GM13976 (cell line): ENCODE results near the gene KLB.

Experiments
- DNase-seq: peaks from one replicate; pipeline ENCODE4 v3.0.0; 2012; ENCODE audit warnings: low spot score
- in situ Hi-C: fragments of 300-500 bp; cut with MboI; formaldehyde crosslinking; loops from one replicate; pipeline ENCODE4 v1.12.0; 2022; ENCODE audit warnings: low sequenced_read_pairs, mixed read lengths, inconsistent platforms; ENCODE audit not compliant: unreplicated experiment
- TF ChIP-seq, protein P1 (sequence below): IDR thresholded peaks from 2 replicates; pipeline ENCODE4 v1.5.1; 2012; ENCODE audit warnings: borderline replicate concordance, mild to moderate bottlenecking; ENCODE audit not compliant: insufficient read depth; ENCODE audit errors: extremely low read depth, missing control alignments, control extremely low read depth

Gene KLB

DNA sequence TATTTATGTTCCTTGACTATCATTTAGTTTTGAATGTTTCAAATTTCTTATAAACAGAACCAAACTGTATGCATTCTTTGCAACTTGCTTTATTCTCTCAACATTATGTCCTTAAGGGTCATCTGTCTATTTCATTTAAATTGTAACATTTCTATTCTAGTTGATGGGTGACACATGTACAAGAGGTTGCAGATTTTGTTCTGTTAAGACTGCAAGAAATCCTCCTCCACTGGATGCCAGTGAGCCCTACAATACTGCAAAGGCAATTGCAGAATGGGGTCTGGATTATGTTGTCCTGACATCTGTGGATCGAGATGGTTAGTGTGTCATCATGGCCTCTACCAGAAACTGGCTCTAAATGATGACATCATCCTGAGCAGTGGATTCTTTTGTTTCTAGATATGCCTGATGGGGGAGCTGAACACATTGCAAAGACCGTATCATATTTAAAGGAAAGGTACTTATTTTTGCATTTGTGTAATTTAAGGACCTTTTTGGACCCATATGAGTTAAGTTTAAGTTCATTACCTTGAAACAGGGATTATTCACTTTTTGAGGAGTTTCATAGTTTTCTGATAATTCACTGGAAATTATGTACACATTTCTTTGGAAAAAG is 58.3 kb downstream of the KLB start:
- in situ Hi-C loops: no loop called here
- DNase-seq: no peak
- TF ChIP-seq, protein P1, sequence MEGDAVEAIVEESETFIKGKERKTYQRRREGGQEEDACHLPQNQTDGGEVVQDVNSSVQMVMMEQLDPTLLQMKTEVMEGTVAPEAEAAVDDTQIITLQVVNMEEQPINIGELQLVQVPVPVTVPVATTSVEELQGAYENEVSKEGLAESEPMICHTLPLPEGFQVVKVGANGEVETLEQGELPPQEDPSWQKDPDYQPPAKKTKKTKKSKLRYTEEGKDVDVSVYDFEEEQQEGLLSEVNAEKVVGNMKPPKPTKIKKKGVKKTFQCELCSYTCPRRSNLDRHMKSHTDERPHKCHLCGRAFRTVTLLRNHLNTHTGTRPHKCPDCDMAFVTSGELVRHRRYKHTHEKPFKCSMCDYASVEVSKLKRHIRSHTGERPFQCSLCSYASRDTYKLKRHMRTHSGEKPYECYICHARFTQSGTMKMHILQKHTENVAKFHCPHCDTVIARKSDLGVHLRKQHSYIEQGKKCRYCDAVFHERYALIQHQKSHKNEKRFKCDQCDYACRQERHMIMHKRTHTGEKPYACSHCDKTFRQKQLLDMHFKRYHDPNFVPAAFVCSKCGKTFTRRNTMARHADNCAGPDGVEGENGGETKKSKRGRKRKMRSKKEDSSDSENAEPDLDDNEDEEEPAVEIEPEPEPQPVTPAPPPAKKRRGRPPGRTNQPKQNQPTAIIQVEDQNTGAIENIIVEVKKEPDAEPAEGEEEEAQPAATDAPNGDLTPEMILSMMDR: no peak

DNA sequence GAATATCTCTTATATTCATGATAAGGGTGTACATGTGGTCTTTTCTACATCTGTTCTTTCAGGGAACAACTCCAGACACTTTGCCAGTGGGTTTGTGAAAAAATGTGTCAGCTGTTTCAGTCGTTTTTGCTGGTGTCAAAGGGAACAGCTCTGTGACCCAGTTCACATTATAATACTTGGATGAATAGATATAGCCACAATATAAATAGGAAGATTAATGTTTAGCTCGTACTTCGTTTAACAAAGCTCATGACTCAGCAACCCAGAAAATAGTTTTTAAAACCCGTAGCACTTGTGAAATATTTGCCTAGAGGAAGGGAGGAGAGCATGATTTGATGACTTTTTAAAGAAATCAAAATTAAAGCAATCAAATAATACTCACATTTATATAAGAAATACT is 60.0 kb downstream of the KLB start:
- TF ChIP-seq, protein P1: no peak
- DNase-seq: no peak
- in situ Hi-C loops: no loop called here

DNA sequence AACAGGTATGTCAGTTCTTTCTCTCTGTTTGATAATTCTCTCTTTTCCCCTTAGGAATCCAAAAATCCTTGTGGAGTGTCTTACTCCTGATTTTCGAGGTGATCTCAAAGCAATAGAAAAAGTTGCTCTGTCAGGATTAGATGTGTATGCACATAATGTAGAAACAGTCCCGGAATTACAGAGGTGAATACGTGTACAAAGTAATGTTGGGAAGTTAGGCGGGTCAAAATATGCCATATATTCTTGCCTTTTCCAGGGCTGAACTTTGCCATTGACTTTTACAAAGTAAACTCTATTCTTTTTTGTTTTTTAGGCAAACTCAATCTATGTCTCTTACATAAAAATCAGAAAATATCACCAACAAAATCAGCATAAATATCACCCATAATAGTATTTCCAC is 60.7 kb downstream of the KLB start:
- DNase-seq: no peak
- in situ Hi-C loops: no loop called here
- TF ChIP-seq, protein P1: no peak

DNA sequence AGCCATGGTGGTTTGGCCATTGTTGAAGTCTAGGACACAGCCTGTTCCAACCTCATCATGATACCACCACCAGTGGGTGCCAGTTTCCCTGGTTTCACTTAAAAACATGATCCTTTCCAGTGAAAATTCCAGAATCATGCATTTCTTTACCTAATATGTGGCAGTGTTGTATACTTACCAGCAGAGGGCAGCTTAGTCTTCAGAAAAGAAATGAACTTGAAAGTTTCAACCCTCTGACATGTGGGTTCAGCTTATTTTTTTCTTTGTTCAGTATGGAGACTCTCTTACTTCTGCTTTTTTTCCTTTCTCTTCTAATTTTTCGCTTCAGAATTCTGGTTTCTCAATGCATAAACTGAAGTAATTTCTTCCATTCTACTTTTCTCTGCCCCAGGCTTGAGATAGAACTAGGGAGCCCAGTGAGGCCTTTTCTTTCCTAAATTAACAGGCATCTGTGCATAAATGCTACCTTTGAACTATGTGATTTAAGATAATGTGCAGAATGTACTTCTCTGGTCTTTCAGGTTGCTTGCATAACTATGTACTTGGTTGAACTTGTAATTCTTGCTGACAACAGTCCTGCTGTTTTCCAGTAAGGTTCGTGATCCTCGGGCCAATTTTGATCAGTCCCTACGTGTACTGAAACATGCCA is 62.8 kb downstream of the KLB start:
- peak; percentile 62 for DNase-seq

DNA sequence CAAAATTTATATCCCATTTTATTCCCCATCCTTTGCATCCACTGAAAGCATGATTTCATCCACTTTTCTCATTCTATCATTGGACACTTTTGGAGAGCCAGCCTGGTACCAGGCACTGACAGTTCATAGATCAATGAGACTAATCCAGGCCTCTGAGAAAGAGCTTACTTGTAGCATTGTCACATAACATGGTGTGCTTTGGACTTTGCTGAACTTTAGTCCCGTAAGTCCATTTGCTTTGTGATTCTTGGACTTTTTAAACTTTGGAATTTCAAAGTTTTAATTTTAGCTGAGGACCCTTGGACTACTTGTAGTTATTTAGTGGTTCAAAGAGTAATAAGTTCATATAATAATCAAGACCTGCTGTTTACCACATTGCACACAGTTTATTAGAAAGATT is 63.7 kb downstream of the KLB start:
- no peak for DNase-seq
- in situ Hi-C loops: loop anchor here (10.0 kb wide), 1 partner anchor 504 kb away; the partner anchor contains the start of gene PDS5A
- TF ChIP-seq, protein P1: no peak

More for the DNA sequence above, 62.8 kb downstream of the KLB start:
- in situ Hi-C loops: loop anchor here (10.0 kb wide), 1 partner anchor 505 kb away; the partner anchor contains the start of gene PDS5A
- TF ChIP-seq, protein P1: peak; percentile 44

DNA sequence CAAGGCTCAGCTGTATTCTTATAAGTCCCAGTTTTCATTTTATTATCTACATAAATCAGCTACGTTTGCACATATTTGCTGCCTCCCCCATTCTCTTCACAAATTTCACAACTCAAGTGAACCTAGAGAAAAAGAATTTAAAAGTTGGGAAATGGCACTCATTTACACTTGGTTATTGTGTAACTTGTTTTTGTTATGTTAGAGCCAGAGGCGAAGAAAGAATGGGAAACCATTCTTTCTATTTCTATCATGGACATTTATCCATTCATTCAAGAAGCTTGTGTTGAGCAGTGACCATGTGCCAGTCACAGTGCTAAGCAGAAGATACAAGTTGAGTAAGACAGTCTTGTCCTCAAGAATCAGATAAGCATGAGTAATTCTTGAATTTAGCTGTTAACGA is 65.7 kb downstream of the KLB start:
- DNase-seq: no peak
- TF ChIP-seq, protein P1: no peak
- in situ Hi-C loops: loop anchor here (10.0 kb wide), 1 partner anchor 502 kb away; the partner anchor contains the start of gene PDS5A
